Natural killer cell (primary cell): ENCODE measurements around the gene STRADB. TPM values are rescaled to one million over a fixed set of nuclear protein-coding genes. Genes with fewer than 3 reads are reported as not detected.

Experiments used
- ATAC-seq, 3 donors: fragments of 150-1000 bp in 2 of 3; fragments of 200-7000 bp in 1 of 3; cut with Tn5 transposase; 1 replicate in 1 of 3; 2 replicates in 2 of 3; pipeline ENCODE4 v1.10.0; 2021; ENCODE audit warnings: mild to moderate bottlenecking in 2 of 3, moderate library complexity in 2 of 3
- DNase-seq, 2 donors: peaks; one replicate each; pipeline versions ENCODE4 v3.0.0 to v3.0.0-alpha.2; 2013 to 2021; ENCODE audit warnings: mixed read lengths in 1 of 2
- H3K27ac ChIP-seq: one replicate; pipeline ENCODE4 v1.5.1; 2013; ENCODE audit warnings: mild to moderate bottlenecking, low read length
- H3K27me3 ChIP-seq: one replicate; pipeline ENCODE4 v1.6.1; 2013; ENCODE audit warnings: low read length; ENCODE audit not compliant: control insufficient read depth, insufficient read depth
- H3K36me3 ChIP-seq: one replicate; pipeline ENCODE4 v1.6.1; 2013; ENCODE audit warnings: low read length; ENCODE audit not compliant: control insufficient read depth, insufficient read depth
- H3K4me1 ChIP-seq: one replicate; pipeline ENCODE4 v1.6.1; 2013; ENCODE audit warnings: low read length; ENCODE audit not compliant: control insufficient read depth, insufficient read depth
- H3K4me3 ChIP-seq: one replicate; pipeline ENCODE4 v1.5.1; 2013; ENCODE audit warnings: low read length
- H3K9me3 ChIP-seq: one replicate; pipeline ENCODE4 v1.6.1; 2013; ENCODE audit warnings: low read length; ENCODE audit not compliant: control insufficient read depth, insufficient read depth
- H3K27ac Mint-ChIP-seq, 2 donors: one replicate each; pipeline ENCODE4 v1.8.0; 2022; ENCODE audit warnings: mild to moderate bottlenecking in 2 of 2, mixed read lengths in 2 of 2, moderate library complexity in 1 of 2
- H3K27me3 Mint-ChIP-seq, 2 donors: one replicate each; pipeline ENCODE4 v1.8.0; 2022; ENCODE audit warnings: low read depth in 2 of 2, mixed read lengths in 2 of 2
- H3K36me3 Mint-ChIP-seq: one replicate; pipeline ENCODE4 v1.8.0; 2022; ENCODE audit warnings: mixed read lengths
- H3K4me1 Mint-ChIP-seq, 2 donors: one replicate each; pipeline ENCODE4 v1.8.0; 2022; ENCODE audit warnings: mixed read lengths in 2 of 2
- H3K4me3 Mint-ChIP-seq: one replicate; pipeline ENCODE4 v1.8.0; 2022; ENCODE audit warnings: mild to moderate bottlenecking, moderate library complexity, mixed read lengths
- H3K9me3 Mint-ChIP-seq, 2 donors: one replicate each; pipeline ENCODE4 v1.8.0; 2022; ENCODE audit warnings: mixed read lengths in 2 of 2
- CTCF ChIP-seq: fragments of 200-600 bp; IDR thresholded peaks from one replicate; pipeline ENCODE4 v1.8.0; 2022; ENCODE audit warnings: antibody characterized with exemption
- WGBS: methylation state at CpG from one replicate; pipeline ENCODE4 v1.1.7; 2013; ENCODE audit warnings: missing lambda C conversion rate; ENCODE audit not compliant: insufficient coverage; 5-methylcytosine and 5-hydroxymethylcytosine counted together
- intact Hi-C: fragments of 100-400 bp; cut with micrococcal nuclease; formaldehyde crosslinking; loops from one replicate; pipeline ENCODE4 v1.14.2; 2022
- total RNA-seq, 4 donors: library from RNA; stranded (reverse); fragments of 120-200 nt in 1 of 4; gene quantifications; one replicate each; pipeline versions ENCODE4 v1.2.3 to v1.2.4, GENCODE V29; 2013 to 2022

The STRADB gene
- total RNA-seq, 3 donors from 2014 or later (not counting 1 experiment from before 2014, with no cell fraction given) = 11.8 to 15.3 (median 14.7) TPM

GRCh38 chr2:201484805-201485204 is 33.3 kb downstream of the STRADB start:
- peaks cover 0 to 6% of the 10 kb centered on the region in 2 donors for H3K27me3 Mint-ChIP-seq
- no peak overlapping the region for H3K4me3 Mint-ChIP-seq
- WGBS = 68% methylated on average over 4 of the region's 4 CpGs
- DNase-seq = no peak
- Histone ChIP-seq H3K9me3 (no peaks in the 10 kb centered on the region), H3K4me3 (no peak overlapping the region), H3K27me3 (no peaks in the 10 kb centered on the region), H3K4me1 (no peaks in the 10 kb centered on the region), H3K27ac (no peak overlapping the region), H3K36me3 (no peaks in the 10 kb centered on the region)
- H3K36me3 Mint-ChIP-seq = no peaks in the 10 kb centered on the region
- ATAC-seq = no peak
- TF ChIP-seq CTCF = no peak
- no peaks in the 10 kb centered on the region for H3K4me1 Mint-ChIP-seq
- no peaks in the 10 kb centered on the region for H3K9me3 Mint-ChIP-seq
- intact Hi-C loops = no loop called here
- no peak overlapping the region for H3K27ac Mint-ChIP-seq

GRCh38 chr2:201490291-201490690 is 38.8 kb downstream of the STRADB start:
- WGBS = 93% methylated on average over 4 of the region's 4 CpGs
- no peaks in the 10 kb centered on the region for H3K4me1 Mint-ChIP-seq

GRCh38 chr2:201496785-201497184 is 45.2 kb downstream of the STRADB start:
- WGBS = no CpG with 5 or more reads among the region's 1 CpG
- no peaks in the 10 kb centered on the region for H3K27me3 ChIP-seq
- H3K36me3 ChIP-seq = no peaks in the 10 kb centered on the region
- H3K4me3 ChIP-seq = no peak overlapping the region
- no peaks in the 10 kb centered on the region for H3K9me3 Mint-ChIP-seq
- H3K36me3 Mint-ChIP-seq = no peaks in the 10 kb centered on the region
- DNase-seq (no peak), ATAC-seq (no peak)
- no peak overlapping the region for H3K27ac ChIP-seq
- H3K9me3 ChIP-seq = no peaks in the 10 kb centered on the region
- no peak overlapping the region for H3K4me3 Mint-ChIP-seq
- H3K4me1 Mint-ChIP-seq = no peaks in the 10 kb centered on the region
- TF ChIP-seq CTCF = no peak
- H3K27me3 Mint-ChIP-seq = peaks cover 2 to 18% of the 10 kb centered on the region in 2 donors
- H3K27ac Mint-ChIP-seq = no peak overlapping the region
- no peaks in the 10 kb centered on the region for H3K4me1 ChIP-seq
- intact Hi-C loops = no loop called here

More at GRCh38 chr2:201490291-201490690, 38.8 kb downstream of the STRADB start:
- H3K9me3 Mint-ChIP-seq = no peaks in the 10 kb centered on the region
- Histone ChIP-seq H3K27ac (no peak overlapping the region), H3K36me3 (no peaks in the 10 kb centered on the region), H3K4me3 (no peak overlapping the region), H3K4me1 (no peaks in the 10 kb centered on the region), H3K9me3 (no peaks in the 10 kb centered on the region), H3K27me3 (no peaks in the 10 kb centered on the region)
- peaks cover 6 to 22% of the 10 kb centered on the region in 2 donors for H3K27me3 Mint-ChIP-seq
- no peak overlapping the region for H3K4me3 Mint-ChIP-seq
- no peak for ATAC-seq
- DNase-seq = no peak
- intact Hi-C loops = no loop called here
- H3K36me3 Mint-ChIP-seq = no peaks in the 10 kb centered on the region
- no peak for TF ChIP-seq CTCF
- no peak overlapping the region for H3K27ac Mint-ChIP-seq

GRCh38 chr2:201500534-201500933 is 49.0 kb downstream of the STRADB start:
- 75% methylated on average over 2 of the region's 3 CpGs for WGBS
- Mint-ChIP-seq H3K27ac (no peak overlapping the region), H3K27me3 (peaks cover 3 to 6% of the 10 kb centered on the region in 2 donors), H3K4me1 (no peaks in the 10 kb centered on the region), H3K4me3 (no peak overlapping the region), H3K9me3 (peaks cover 6% of the 10 kb centered on the region in 2 donors), H3K36me3 (peaks cover 9% of the 10 kb centered on the region)
- intact Hi-C loops = no loop called here
- no peak for TF ChIP-seq CTCF
- no peak for ATAC-seq
- no peak overlapping the region for H3K4me3 ChIP-seq
- no peaks in the 10 kb centered on the region for H3K36me3 ChIP-seq
- H3K9me3 ChIP-seq = no peaks in the 10 kb centered on the region
- no peaks in the 10 kb centered on the region for H3K4me1 ChIP-seq
- H3K27ac ChIP-seq = no peak overlapping the region
- H3K27me3 ChIP-seq = no peaks in the 10 kb centered on the region
- DNase-seq = no peak
